NCI-H1105 treated with DMSO at 0.1 percent for 48 hours (cell line): ENCODE results near the gene LILRA6.
"Not testable (repeated sequence)": the region's sequence is repeated elsewhere in the genome, so short reads cannot be mapped to it uniquely, and the experiment has no call there.

ENCODE experiments used
- DNase-seq: peaks from one replicate; lab custom pipeline; 2025; lab: John Stamatoyannopoulos, UW

The LILRA6 gene

GRCh38 chr19:54262470-54262869, 19.9 kb upstream of the LILRA6 start:
- DNase-seq: no peak

DNA sequence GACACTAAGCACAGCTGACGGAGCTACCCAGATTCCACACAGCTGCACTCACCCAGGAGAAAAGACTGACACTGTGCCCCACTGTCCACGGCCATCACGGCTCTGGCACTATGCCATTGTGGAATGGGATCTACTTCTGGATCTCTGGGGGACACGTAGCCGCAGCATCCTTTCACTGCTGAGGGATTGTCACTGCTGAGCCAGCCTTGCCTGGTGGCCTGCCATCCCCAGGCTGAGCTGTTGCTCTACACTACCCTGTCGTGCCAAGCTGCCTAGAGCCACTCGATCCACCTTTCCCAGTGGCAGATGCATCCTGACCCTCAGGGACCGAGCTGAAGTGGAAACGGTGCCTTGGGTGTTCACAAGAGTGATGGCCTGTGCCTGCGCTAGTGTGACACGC, 19.5 kb upstream of the LILRA6 start:
- DNase-seq: peak; percentile 0

DNA sequence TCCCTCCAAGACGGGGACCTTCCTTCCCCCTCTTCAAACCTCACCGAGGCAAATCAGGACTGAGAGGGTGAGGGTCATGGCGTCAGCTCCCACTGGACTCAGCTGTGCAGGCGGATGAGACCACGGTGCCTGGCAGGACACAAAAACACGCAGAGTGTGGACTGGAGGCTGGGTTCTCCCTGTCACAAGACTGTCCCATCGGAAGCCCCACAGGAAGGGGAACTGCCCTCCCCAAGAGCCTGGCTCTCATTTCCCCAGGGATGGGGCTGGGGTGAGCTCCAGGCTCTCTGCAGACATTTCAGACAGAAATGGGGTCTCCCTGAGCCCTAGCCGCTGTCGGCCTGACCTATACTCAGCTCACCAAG, 14.5 kb upstream of the LILRA6 start, which contains the start of gene LILRB5:
Gene LILRB5, minus strand, starts transcription at position 158 of the 365 bp plus-strand sequence. Its CDS starts 80 bp downstream, at position 78.
- DNase-seq: no peak

- DNase-seq: no peak
Observed at GRCh38 chr19:54256250-54257115, 13.9 kb upstream of the LILRA6 start.

GRCh38 chr19:54255105-54255775, 12.7 kb upstream of the LILRA6 start:
- DNase-seq: no peak

DNA sequence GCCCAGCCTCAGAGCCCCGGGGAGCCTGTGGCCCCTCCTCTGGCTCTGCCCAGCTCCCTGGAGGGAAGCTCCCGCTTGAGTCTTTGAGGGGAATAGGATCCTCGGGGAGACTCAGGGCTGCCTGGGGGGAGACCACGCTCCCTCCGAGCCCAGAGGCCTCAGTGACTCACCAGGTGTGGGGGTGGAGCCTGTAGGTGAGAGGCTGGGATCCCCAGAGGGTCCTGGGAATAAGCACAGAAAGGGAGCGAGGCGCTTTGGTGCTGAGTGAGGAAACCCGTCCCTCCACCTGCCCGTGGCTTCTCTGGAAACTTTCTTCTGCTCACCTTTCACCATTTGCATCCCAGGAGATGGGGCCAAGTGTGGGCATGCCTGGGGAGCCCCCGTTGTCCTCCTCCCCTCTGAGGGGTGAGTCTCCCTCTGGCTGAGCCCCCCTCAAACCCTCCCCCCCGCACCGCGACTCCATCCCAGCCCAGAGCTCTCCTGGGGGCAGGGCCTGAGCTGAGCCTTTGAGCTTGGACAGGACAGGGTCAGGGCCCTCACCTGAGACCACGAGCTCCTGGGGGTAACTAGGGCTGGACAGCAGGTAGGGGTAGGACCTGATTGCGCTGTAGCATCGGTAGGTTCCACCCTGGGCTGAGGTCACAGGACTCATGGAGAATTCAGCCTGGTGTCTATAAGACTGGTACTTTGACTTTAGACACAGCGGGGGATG, 11.8 kb upstream of the LILRA6 start:
- DNase-seq: no peak

DNA sequence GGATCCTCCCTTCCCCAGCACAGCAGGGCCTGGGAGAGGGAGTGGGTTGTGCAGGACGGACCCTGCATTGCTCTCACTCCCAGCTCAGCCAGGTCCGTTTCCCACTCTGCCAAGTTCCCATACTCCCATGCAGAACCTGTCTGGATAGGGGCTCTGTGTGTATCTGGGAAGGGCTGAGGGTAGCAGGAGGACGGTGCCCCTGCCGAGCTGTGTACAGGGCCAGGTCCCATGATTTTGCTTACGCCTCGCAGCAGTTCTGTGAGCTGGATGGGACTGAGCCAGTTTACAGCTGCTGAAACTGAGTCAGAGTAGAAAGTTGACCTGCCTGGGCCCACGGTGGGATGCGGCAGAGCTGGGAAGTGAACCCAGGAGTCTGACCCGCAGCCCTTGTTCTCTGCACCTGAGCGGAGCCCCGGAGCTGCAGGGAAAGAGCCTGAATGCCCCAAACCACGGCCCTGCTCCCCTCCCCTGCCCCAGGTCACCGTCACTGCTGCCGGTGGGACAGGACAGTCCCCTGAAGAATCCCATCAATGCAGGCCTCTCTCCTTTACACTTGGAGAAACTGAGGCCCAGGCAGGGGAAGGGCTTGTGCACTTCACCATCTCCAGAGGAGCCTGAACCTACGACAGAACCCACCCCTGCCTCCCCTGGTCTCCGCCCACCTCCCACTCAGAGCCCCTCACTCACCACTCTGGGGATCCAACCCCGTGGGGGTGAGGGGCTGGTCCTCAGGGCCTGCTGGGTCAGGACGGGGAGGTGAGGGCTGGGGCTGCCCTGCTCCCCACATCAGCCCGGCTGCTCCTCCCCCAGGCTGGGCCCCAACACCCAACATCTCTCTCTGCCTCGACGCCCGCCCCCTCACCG, 11.0 kb upstream of the LILRA6 start:
- no peak for DNase-seq

GRCh38 chr19:54252845-54253244, 10.3 kb upstream of the LILRA6 start:
- no peak for DNase-seq

DNA sequence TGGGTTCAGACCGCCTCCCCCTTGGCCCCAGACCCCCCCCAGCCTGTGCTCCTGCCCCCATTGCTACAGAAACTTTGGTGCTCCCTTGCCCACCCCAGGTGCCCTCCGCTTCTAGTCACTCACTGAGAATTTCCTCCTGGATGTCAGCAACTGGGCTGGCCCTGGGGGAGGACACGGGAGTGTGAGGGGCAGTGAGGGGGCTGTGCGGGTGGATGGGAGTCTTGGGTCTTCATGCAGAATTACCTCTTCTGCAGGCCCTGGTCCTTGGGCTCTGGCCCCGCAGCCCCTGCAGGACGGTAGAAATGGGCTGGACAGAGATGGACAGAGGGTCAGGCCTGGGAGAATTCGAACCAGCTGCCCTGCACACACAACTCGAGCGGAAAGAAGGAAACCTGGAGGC, 9.7 kb upstream of the LILRA6 start:
- DNase-seq: no peak

GRCh38 chr19:54248016-54248601, 5.5 kb upstream of the LILRA6 start:
- no peak for DNase-seq

DNA sequence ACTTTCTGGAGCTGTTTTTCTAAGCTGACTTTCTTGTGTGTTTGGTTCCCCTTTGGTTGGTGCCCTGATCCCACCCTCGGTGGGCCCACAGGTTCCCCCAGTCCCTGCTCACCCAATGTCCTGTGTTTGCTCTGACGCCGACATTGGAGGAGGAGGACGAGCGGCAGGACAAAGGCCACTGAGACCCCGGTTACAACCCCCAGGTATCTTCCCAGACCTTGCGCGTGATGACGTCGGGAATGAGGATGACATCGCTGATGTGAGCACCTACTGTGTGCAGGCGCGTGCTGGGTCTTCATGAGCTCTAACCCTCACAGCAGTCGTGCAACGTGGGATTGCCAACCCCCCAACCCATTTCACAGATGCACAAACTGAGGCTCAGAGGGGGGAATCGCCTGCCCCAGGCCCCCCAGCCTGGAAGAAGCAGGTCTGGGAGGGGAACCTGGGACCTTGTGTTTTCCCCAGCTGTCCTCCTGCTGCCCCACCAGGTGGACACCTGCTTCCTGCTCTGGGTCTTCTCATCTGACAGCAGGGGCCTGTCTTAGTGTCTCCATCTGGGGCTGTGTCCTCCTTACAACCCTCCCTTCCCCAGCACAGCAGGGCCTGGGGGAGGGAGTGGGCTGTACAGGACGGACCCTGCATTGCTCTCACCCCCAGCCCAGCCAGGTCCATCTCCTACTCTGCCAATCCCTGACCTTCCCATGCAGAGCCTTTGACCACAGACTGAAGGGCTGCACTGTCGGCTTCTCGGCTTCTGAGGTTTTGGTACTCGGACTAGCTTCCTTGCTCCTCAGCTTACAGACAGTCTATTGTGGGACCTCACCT, 4.7 kb upstream of the LILRA6 start:
- no peak for DNase-seq

- DNase-seq: no peak
Observed at GRCh38 chr19:54245936-54246335, 3.3 kb upstream of the LILRA6 start.

- DNase-seq: not testable (repeated sequence)
Observed at GRCh38 chr19:54243809-54244208, 1.2 kb upstream of the LILRA6 start.

DNA sequence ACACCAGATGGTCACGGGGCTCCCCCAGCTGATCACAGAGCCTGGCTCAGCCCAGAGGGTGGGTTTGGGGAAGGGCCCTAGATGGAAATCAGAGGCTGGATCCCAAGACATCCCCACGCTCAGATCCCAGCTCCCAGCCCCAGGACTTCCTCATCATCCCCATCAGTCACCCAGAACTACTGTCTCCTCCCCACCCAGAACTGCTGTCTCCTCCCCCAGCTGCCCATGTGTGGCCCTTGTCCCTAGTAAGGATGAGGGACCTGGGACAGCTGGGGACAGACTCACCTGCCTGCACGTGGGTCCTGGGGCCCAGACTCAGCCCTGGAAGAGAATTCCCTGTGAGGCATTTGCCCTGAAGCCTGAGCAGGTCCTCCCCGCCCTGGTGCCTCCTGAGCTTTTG, 356 bp downstream of the LILRA6 start:
- not testable (repeated sequence) for DNase-seq

DNA sequence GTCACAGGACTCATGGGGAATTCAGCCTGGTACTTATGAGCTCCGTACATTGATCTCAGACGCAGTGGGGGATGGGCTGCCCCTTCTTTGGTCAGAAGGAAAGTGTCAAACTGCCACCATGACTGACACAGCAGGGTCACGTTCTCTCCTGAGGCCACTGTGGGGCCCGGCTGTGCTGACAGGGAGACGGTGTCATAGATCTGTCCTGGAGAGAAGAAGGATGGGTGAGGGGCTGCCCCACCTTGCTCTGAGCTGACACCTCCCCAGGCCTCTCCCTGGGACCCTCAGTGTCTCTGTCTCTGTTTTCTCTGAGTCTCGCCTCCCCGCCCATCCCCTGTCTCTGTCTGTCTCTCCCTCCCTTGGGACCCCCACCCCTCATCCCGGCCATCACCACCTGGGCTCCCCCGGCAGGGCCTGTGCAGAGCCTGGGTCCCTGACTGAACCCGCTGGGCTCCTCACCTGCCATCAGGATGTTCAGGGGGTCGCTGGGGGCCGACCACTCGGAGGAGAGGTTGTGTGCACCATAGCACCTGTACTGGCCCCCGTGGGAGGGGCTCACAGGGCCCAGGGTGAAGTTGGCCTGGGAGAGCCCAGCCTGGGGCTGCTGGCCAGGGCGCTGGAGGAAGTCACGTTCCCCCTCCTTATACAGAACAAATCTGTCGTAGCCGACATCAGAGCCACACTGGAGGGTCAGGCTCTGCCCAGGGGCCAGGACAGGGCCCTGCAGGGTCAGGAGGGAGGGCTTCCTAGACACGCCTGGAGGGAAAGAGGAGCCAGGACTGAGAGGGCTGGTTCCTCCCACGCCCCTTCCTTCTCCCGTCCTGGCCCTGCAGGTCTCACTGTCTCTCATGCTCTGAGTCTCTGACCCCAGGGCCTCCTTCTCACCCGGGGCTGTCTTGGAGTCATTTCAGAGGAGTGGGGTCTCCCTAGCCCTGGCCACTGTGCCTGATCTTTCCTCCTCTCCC, 1.9 kb downstream of the LILRA6 start:
- not testable (repeated sequence) for DNase-seq

- DNase-seq: not testable (repeated sequence)
Observed at GRCh38 chr19:54239491-54240371, 2.9 kb downstream of the LILRA6 start.

- no peak for DNase-seq
Observed at GRCh38 chr19:54233941-54234340, 8.6 kb downstream of the LILRA6 start.
